BLaER1 treated with 17β-estradiol and CSF1 and Interleukin-3, amounts not matched to agents 10 nM and 100 nM (cell line): ENCODE data around the gene ORC5.
A peak's percentile ranks its signal among the peaks of the same experiment; 100 is the strongest.
"Not testable (repeated sequence)": the region's sequence is repeated elsewhere in the genome, so short reads cannot be mapped to it uniquely, and the experiment has no call there.

Source experiments
- H3K27ac ChIP-seq, 11 experiments: shearing (Covaris generic); formaldehyde crosslinking; 2 replicates each; pipeline ENCODE4 v1.8.1; 2022
- H3K27me3 ChIP-seq, 11 experiments: shearing (Covaris generic); formaldehyde crosslinking; 2 replicates each; pipeline ENCODE4 v1.8.1; 2022
- H3K36me3 ChIP-seq, 11 experiments: shearing (Covaris generic); formaldehyde crosslinking; 2 replicates each; pipeline ENCODE4 v1.8.1; 2022
- H3K4me1 ChIP-seq, 10 experiments: shearing (Covaris generic); formaldehyde crosslinking; 2 replicates each; pipeline ENCODE4 v1.8.1; 2022
- H3K4me2 ChIP-seq, 11 experiments: shearing (Covaris generic); formaldehyde crosslinking; 2 replicates each; pipeline ENCODE4 v1.8.1; 2022
- H3K4me3 ChIP-seq, 10 experiments: shearing (Covaris generic); formaldehyde crosslinking; 2 replicates each; pipeline ENCODE4 v1.8.1; 2022
- H3K9ac ChIP-seq, 11 experiments: shearing (Covaris generic); formaldehyde crosslinking; 2 replicates each; pipeline ENCODE4 v1.8.1; 2022
- H3K9me3 ChIP-seq, 11 experiments: shearing (Covaris generic); formaldehyde crosslinking; replicated peaks in 1 of 11; 2 replicates each; pipeline ENCODE4 v1.8.1; 2022
- H4K20me1 ChIP-seq, 11 experiments: shearing (Covaris generic); formaldehyde crosslinking; 2 replicates each; pipeline ENCODE4 v1.8.1; 2022
- Cebpa-rat ChIP-seq, 11 experiments: shearing (Covaris generic); IDR thresholded peaks; 2 replicates each; pipeline ENCODE4 v1.8.1; 2022

Gene ORC5

GRCh38 chr7:104206841-104207240 is 972 bp downstream of the ORC5 start:
- peaks cover 0 to 10% (median 3%) of the 10 kb centered on the region in 11 experiments; a peak in 13 of 22 replicates for H3K9me3 ChIP-seq
- H3K36me3 ChIP-seq = peaks cover 22 to 34% (median 24%) of the 10 kb centered on the region in 11 experiments
- peak overlapping the region; percentile 75 to 93 (median 82) for H3K4me3 ChIP-seq
- H3K4me1 ChIP-seq = peaks cover 20 to 25% (median 23%) of the 10 kb centered on the region in 10 experiments
- peak overlapping the region; percentile 84 to 98 (median 91) for H3K4me2 ChIP-seq
- TF ChIP-seq Cebpa-rat (IDR thresholded peaks at IDR 0.05) = no peak
- H3K27me3 ChIP-seq = no peaks in the 10 kb centered on the region
- peaks cover 0 to 11% (median 0%) of the 10 kb centered on the region in 11 experiments; a peak in 1 of 22 replicates for H4K20me1 ChIP-seq
- peak overlapping the region; percentile 78 to 92 (median 89); a peak in 21 of 22 replicates for H3K27ac ChIP-seq
- H3K9ac ChIP-seq = peak overlapping the region; percentile 78 to 93 (median 89)

DNA sequence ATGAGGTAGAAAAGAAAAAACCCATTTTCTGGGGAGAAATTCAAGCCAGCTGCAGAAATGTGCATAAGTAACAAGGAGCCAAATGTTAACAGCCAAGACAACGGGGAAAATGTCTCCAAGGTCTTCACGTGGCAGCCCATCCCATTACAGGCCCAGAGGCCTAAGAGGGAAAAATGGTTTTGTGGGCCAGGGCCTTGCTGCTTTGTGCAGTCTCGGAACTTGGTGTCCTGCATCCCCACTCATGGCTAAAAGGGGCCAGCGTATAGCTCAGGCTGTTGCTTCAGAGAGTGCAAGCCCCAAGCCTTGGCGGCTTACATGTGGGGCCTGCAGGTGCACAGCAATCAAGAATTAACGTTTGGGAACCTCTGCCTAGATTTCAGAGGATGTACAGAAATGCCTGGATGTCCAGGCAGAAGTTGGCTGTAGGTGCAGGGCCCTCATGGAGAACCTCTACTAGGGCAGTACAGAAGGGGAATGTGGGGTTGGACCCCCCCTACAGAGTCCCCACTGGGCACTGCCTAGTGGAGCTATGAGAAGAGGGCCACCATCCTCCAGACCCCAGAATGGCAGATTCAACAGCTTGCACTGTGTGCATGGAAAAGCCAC is 9.0 kb downstream of the ORC5 start:
- no peak for TF ChIP-seq Cebpa-rat (IDR thresholded peaks at IDR 0.05)
- H3K27ac ChIP-seq = no peak overlapping the region

GRCh38 chr7:104196161-104196560 is 11.7 kb downstream of the ORC5 start:
- Histone ChIP-seq H3K4me3 (no peak overlapping the region), H3K36me3 (peaks cover 89 to 100% (median 93%) of the 10 kb centered on the region in 11 experiments), H3K9ac (no peak overlapping the region), H4K20me1 (no peaks in the 10 kb centered on the region), H3K4me1 (peaks cover 0 to 7% (median 6%) of the 10 kb centered on the region in 10 experiments; a peak in 8 of 20 replicates), H3K27me3 (no peaks in the 10 kb centered on the region), H3K27ac (no peak overlapping the region), H3K4me2 (peak overlapping the region in 5 of 11 experiments; percentile 3 to 34 (median 7); a peak in 5 of 22 replicates), H3K9me3 (peaks cover 41 to 66% (median 57%) of the 10 kb centered on the region in 11 experiments)
- TF ChIP-seq Cebpa-rat (IDR thresholded peaks at IDR 0.05) = no peak

More for the DNA sequence above, 9.0 kb downstream of the ORC5 start:
- Histone ChIP-seq H3K36me3 (peaks cover 91 to 100% (median 96%) of the 10 kb centered on the region in 11 experiments), H3K9ac (no peak overlapping the region), H3K27me3 (no peaks in the 10 kb centered on the region), H3K4me3 (peak overlapping the region in 2 of 10 experiments; percentile 21 to 34; a peak in 2 of 20 replicates), H3K4me2 (no peak overlapping the region), H3K4me1 (peaks cover 0 to 7% (median 6%) of the 10 kb centered on the region in 10 experiments; a peak in 8 of 20 replicates), H3K9me3 (peaks cover 31 to 51% (median 44%) of the 10 kb centered on the region in 11 experiments), H4K20me1 (0 out of 22 replicates have a peak, but pooled peaks cover 0 to 7% (median 0%) of the 10 kb centered on the region in 11 experiments)

DNA sequence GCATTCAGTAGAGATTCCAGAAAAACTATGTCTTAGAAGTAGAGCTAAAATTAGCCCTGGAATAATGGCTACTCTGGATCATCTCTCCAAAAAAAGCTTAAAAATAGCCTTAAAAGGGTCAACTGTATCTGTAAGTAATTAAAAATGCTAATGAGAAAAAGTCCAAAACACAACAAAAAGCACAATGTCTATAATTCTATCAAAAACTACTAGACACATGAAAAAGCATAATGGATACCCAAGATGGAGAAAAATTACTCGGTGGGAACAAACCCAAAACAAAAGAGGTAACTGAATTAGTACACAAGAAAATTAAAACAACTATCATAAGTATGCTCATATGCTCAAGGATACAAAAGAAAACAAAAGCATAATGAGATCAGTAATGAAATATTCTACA is 15.4 kb downstream of the ORC5 start:
- no peak for TF ChIP-seq Cebpa-rat (IDR thresholded peaks at IDR 0.05)
- H3K27me3 ChIP-seq = no peaks in the 10 kb centered on the region
- H3K4me3 ChIP-seq = no peak overlapping the region
- no peak overlapping the region for H3K27ac ChIP-seq
- no peak overlapping the region for H3K4me2 ChIP-seq
- H3K36me3 ChIP-seq = peaks cover 84 to 100% (median 92%) of the 10 kb centered on the region in 11 experiments
- peaks cover 28 to 56% (median 43%) of the 10 kb centered on the region in 11 experiments for H3K9me3 ChIP-seq
- H3K4me1 ChIP-seq = peaks cover 0 to 7% (median 6%) of the 10 kb centered on the region in 10 experiments; a peak in 8 of 20 replicates
- no peaks in the 10 kb centered on the region for H4K20me1 ChIP-seq
- no peak overlapping the region for H3K9ac ChIP-seq

GRCh38 chr7:104185346-104185745 is 22.5 kb downstream of the ORC5 start:
- H3K4me2 ChIP-seq = no peak overlapping the region

GRCh38 chr7:104179178-104179577 is 28.6 kb downstream of the ORC5 start:
- Histone ChIP-seq H3K9ac (no peak overlapping the region), H3K27me3 (no peaks in the 10 kb centered on the region), H3K4me1 (peaks cover 0 to 20% (median 14%) of the 10 kb centered on the region in 10 experiments; a peak in 17 of 20 replicates), H3K9me3 (peaks cover 62 to 78% (median 69%) of the 10 kb centered on the region in 11 experiments), H3K27ac (no peak overlapping the region), H3K4me2 (no peak overlapping the region), H3K4me3 (0 out of 20 replicates have a peak overlapping the region, but pooled peaks of 1 of the 10 experiments have one; percentile 1), H4K20me1 (no peaks in the 10 kb centered on the region), H3K36me3 (peaks cover 68 to 82% (median 77%) of the 10 kb centered on the region in 11 experiments)
- TF ChIP-seq Cebpa-rat (IDR thresholded peaks at IDR 0.05) = no peak

More at GRCh38 chr7:104185346-104185745, 22.5 kb downstream of the ORC5 start:
- peaks cover 86 to 100% (median 94%) of the 10 kb centered on the region in 11 experiments for H3K36me3 ChIP-seq
- no peak for TF ChIP-seq Cebpa-rat (IDR thresholded peaks at IDR 0.05)
- no peaks in the 10 kb centered on the region for H3K27me3 ChIP-seq
- no peaks in the 10 kb centered on the region for H3K4me1 ChIP-seq
- H3K9ac ChIP-seq = no peak overlapping the region
- no peak overlapping the region for H3K4me3 ChIP-seq
- H3K27ac ChIP-seq = no peak overlapping the region
- no peaks in the 10 kb centered on the region for H4K20me1 ChIP-seq
- peaks cover 47 to 56% (median 54%) of the 10 kb centered on the region in 11 experiments for H3K9me3 ChIP-seq

DNA sequence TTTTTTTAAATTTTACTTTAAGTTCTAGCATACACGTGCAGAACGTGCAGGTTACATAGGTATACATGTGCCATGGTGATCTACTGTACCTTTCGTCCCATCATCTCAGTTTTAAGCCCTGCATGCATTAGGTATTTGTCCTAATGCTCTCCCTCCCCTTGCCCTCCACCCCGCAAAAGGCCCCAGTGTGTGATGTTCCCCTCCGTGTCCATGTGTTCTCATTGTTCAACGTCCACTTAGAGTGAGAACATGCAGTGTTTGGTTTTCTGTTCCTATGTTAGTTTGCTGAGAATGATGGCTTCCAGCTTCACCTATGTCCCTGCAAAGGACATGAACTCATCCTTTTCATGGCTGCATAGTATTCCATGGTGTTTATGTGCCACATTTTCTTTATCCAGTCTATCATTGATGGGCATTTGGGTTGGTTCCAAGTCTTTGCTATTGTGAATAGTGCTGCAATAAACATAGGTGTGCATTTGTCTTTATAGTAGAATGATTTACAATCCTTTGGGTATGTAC is 30.2 kb downstream of the ORC5 start:
- not testable (repeated sequence) for H3K4me2 ChIP-seq, H3K27ac ChIP-seq, H3K4me3 ChIP-seq, H3K27me3 ChIP-seq, H3K9ac ChIP-seq, H4K20me1 ChIP-seq
- peaks cover 0 to 20% (median 14%) of the 10 kb centered on the region in 10 experiments; a peak in 17 of 20 replicates for H3K4me1 ChIP-seq
- H3K9me3 ChIP-seq = peaks cover 52 to 63% (median 59%) of the 10 kb centered on the region in 11 experiments
- H3K36me3 ChIP-seq = peaks cover 60 to 80% (median 69%) of the 10 kb centered on the region in 11 experiments

GRCh38 chr7:104176332-104176731 is 31.5 kb downstream of the ORC5 start:
- H3K27ac ChIP-seq = no peak overlapping the region; a peak in 1 of 22 replicates
- no peak for TF ChIP-seq Cebpa-rat (IDR thresholded peaks at IDR 0.05)
- peaks cover 39 to 55% (median 46%) of the 10 kb centered on the region in 11 experiments for H3K9me3 ChIP-seq
- no peaks in the 10 kb centered on the region for H4K20me1 ChIP-seq
- H3K4me1 ChIP-seq = peaks cover 0 to 20% (median 14%) of the 10 kb centered on the region in 10 experiments; a peak in 17 of 20 replicates
- peak overlapping the region in 6 of 11 experiments; percentile 17 to 57 (median 32); a peak in 8 of 22 replicates for H3K4me2 ChIP-seq
- H3K36me3 ChIP-seq = peaks cover 55 to 76% (median 60%) of the 10 kb centered on the region in 11 experiments
- H3K4me3 ChIP-seq = no peak overlapping the region
- no peak overlapping the region for H3K9ac ChIP-seq
- H3K27me3 ChIP-seq = no peaks in the 10 kb centered on the region
